Dermis microvascular lymphatic vessel endothelial cell (primary cell): ENCODE measurements around the gene DHRSX. TPM values are rescaled to one million over a fixed set of nuclear protein-coding genes. Genes with fewer than 3 reads are reported as not detected.
"Not testable (repeated sequence)": the region's sequence is repeated elsewhere in the genome, so short reads cannot be mapped to it uniquely, and the experiment has no call there.

Source experiments
- DNase-seq, 2 donors: peaks; one replicate each; pipeline versions ENCODE4 v3.0.0 to v3.0.0-alpha.2; 2010; ENCODE audit warnings: low read depth in 2 of 2
- total RNA-seq: library from RNA; depleted of rRNA; stranded (reverse); fragments of >200 nt; gene quantifications from 2 replicates; pipeline ENCODE4 v1.2.1, GENCODE V29; 2014

The DHRSX gene
- total RNA-seq, 1 donor from 2014 or later: 13.7 TPM

- peak in 1 of 2 donors; percentile 28 for DNase-seq
Observed at GRCh38 chrX:2497961-2498780, 2.6 kb downstream of the DHRSX start.

GRCh38 chrX:2495595-2495994 lies 5.2 kb downstream of the DHRSX start:
- DNase-seq: no peak

- DNase-seq: no peak
Observed at GRCh38 chrX:2492531-2493218, 8.1 kb downstream of the DHRSX start.

GRCh38 chrX:2490634-2491033 lies 10.1 kb downstream of the DHRSX start:
- no peak for DNase-seq

GRCh38 chrX:2489446-2490445 lies 11.0 kb downstream of the DHRSX start:
- DNase-seq: no peak

- no peak for DNase-seq
Observed at GRCh38 chrX:2488621-2489285, 12.0 kb downstream of the DHRSX start.

- DNase-seq: no peak
Observed at GRCh38 chrX:2487366-2487765, 13.4 kb downstream of the DHRSX start.

- DNase-seq: no peak
Observed at GRCh38 chrX:2486476-2487133, 14.2 kb downstream of the DHRSX start.

- no peak for DNase-seq
Observed at GRCh38 chrX:2485789-2486345, 14.9 kb downstream of the DHRSX start.

- DNase-seq: no peak
Observed at GRCh38 chrX:2484721-2485648, 15.8 kb downstream of the DHRSX start.

GRCh38 chrX:2484256-2484655 lies 16.5 kb downstream of the DHRSX start:
- DNase-seq: no peak

- DNase-seq: no peak
Observed at GRCh38 chrX:2483398-2484060, 17.2 kb downstream of the DHRSX start.

GRCh38 chrX:2481597-2481996 lies 19.2 kb downstream of the DHRSX start:
- not testable (repeated sequence) for DNase-seq

GRCh38 chrX:2479982-2480381 lies 20.8 kb downstream of the DHRSX start:
- DNase-seq: not testable (repeated sequence)

GRCh38 chrX:2479420-2479780 lies 21.4 kb downstream of the DHRSX start:
- DNase-seq: no peak

GRCh38 chrX:2478546-2479419 lies 22.0 kb downstream of the DHRSX start:
- no peak for DNase-seq

- not testable (repeated sequence) for DNase-seq
Observed at GRCh38 chrX:2477313-2477712, 23.5 kb downstream of the DHRSX start.
